Stimulated activated CD4-positive, alpha-beta T cell treated with anti-CD3 and anti-CD28 coated beads, Interleukin-15, amount 100 ng/mL, for 1 hour (primary cell): ENCODE results near the gene GPX8.

ENCODE experiments used
- DNase-seq, 2 donors: peaks; one replicate each; pipeline ENCODE4 v3.0.0-alpha.2; 2020; ENCODE audit warnings: low read depth in 1 of 2, low spot score in 1 of 2

GPX8 gene

GRCh38 chr5:55172051-55172899 lies 12.3 kb downstream of the GPX8 start:
- peak in 1 of 2 donors; percentile 27 for DNase-seq

GRCh38 chr5:55172937-55173686 lies 13.1 kb downstream of the GPX8 start, which contains the start of gene CDC20B:
TSS of gene CDC20B (minus strand) at chr5:55173177. CDS start at chr5:55173000, 177 bp downstream.
- peak; percentile 45 to 76 for DNase-seq

GRCh38 chr5:55173687-55174230 lies 13.8 kb downstream of the GPX8 start:
- no peak for DNase-seq

- no peak for DNase-seq
Observed at GRCh38 chr5:55175781-55176175, 15.8 kb downstream of the GPX8 start.

DNA sequence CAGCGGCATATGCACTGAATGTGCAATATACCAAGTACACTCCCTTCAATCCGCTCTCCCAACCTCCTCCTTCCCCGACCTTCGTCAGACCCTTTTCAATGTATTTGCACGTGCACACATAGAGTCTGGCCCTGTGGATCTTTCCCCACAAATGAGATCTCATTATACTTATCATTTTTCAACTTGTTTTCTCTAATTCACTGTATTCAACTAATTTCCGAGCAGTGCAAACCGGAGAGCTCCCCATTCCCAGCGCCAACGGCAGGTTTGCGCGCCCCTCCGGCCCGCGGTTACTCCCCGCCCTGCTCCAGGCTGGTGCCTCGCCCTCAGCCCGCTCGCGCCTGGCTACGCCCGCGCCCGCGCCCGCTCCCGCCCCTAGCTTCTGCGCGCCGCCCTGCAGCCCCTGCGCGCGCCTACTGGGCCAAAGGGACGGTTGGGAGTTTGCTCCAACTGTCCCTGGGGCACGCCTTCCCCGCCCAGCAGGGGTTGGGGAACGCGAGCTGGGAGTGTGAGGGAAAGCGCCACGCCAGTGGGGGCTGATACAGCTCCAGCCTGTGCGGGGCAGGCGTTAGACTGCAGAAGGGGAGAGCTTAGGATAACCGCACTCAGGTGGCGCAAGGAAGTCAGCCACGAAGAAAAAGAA lies 16.3 kb downstream of the GPX8 start:
- DNase-seq: no peak

DNA sequence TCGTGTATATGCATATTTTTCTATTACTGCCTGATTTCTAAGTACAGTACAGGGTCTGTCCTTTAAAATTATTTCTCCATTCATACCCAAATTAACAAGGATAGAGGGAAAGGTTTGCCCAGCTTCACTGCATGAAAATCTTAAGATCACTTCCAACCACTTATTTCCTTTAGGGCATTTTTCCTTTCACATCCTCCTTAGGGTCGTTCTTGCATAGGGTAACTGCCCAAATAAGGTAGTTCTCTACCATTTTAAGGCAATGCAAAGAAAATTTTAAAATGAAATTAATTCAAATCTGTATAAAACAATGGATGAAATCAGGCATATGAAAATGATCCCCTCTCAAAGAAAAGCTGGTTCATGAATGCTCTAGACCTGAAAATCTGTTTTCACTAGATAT lies 17.1 kb downstream of the GPX8 start:
- no peak for DNase-seq

DNA sequence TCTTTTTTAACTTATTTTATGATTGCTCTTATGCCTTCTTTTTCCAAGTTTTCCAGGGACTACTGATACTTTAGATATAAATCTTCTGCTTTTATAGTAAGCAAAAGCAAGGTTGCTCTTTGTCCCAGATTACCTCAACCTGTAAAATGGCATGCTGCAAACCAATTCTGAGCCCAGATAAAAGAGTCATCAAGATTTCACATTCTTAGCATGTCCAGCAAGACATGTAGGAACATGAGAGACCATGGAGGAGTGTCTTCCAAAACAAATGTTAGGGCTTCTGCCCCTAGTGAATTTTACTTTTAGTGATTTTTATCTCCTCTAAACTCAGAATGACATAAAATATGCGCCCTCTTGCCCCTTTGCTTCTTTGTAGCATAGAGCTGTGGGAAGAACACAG lies 20.0 kb downstream of the GPX8 start:
- DNase-seq: no peak

GRCh38 chr5:55187370-55187769 lies 27.4 kb downstream of the GPX8 start:
- DNase-seq: no peak

GRCh38 chr5:55188656-55189540 lies 28.9 kb downstream of the GPX8 start:
- DNase-seq: no peak

GRCh38 chr5:55191165-55191564 lies 31.2 kb downstream of the GPX8 start:
- no peak for DNase-seq

GRCh38 chr5:55205001-55205400 lies 45.0 kb downstream of the GPX8 start:
- DNase-seq: no peak

DNA sequence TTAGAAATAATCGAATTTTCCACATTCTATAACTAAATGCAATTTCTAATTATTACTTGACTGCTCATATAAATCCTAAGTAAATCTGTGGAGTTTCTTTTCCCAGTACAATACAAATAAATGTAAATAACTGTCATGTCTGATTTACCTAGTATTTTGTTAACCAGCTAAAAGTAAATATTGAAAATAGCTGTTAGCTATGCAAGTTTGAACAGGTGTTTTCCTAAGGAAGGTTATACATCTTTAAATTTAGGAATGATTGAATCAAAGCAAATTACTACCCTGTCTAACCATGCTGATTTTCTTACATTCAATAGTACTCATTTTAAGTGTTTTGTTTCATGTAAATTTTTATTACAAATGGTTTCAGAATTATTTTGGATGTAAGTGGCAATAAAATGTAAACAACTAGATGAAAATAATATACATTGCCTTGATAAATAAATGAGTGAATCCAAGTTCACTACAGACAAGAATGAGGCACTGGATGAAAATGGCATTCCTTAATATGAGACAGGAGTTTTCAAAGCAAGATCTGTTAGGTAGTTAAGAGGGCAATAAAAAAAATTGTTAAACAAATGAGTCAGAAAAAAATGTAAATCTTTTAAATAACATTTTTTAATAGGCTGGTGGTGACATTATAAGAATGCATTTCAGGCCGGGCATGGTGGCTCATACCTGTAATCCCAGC lies 51.4 kb downstream of the GPX8 start:
- no peak for DNase-seq
